GM19463 (cell line): ENCODE measurements around the gene KRTAP10-4.
"Not testable (repeated sequence)": the region's sequence is repeated elsewhere in the genome, so short reads cannot be mapped to it uniquely, and the experiment has no call there.

Experiments
- ATAC-seq: cut with Tn5 transposase; IDR thresholded peaks from one replicate; pipeline ENCODE4 v1.9.1; 2021; ENCODE audit warnings: mild to moderate bottlenecking, moderate library complexity; ENCODE audit not compliant: unreplicated experiment

Gene KRTAP10-4

DNA sequence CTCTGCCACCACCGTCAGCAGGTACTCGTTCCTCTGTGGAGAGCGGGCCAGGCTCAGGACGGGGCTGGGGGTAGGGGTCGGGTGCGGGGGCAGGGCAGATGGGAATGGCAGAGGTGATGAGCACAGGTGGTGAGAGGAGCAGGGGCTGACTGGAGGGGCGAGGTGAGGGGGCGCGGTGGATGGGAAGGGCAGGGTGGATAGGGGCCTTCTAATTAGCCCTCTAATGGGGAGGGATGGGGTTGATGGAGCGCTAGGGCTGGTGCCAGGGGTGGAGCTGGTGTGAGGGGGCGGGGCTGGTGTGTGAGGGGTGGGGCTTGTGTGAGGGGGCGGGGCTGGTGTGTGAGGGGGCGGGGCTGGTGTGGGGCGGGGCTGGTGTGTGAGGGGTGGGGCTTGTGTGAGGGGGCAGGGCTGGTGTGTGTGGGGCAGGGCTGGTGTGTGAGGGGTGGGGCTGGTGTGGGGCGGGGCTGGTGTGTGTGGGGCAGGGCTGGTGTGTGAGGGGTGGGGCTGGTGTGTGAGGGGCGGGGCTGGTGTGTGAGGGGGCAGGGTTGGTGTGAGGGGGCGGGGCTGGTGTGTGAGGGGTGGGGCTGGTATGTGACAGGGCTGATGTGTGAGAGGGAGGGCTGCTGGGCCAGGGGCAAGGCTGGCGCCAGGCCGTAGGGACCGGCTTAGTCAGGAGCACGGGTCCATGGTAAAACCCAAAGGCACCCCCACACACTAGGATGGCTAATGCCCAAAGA lies 39.5 kb upstream of the KRTAP10-4 start:
- no peak for ATAC-seq

DNA sequence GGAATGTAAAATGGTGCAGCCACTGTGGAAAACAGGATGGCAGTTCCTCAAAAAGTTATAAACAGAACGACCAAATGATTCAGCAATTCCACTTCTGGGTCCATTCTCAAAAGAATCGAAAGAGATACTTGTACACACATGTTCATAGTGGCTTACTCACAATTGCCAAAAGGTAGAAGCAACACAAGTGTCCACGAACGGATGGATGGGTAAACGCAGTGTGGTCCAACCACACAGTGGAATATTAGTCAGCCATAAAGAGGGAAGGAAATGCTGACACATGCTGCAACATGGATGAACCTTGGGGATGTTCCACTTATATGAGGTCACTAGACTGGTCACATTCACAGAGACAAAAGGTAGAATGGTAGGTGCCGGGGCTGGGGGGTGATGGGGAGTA lies 38.8 kb upstream of the KRTAP10-4 start:
- no peak for ATAC-seq

DNA sequence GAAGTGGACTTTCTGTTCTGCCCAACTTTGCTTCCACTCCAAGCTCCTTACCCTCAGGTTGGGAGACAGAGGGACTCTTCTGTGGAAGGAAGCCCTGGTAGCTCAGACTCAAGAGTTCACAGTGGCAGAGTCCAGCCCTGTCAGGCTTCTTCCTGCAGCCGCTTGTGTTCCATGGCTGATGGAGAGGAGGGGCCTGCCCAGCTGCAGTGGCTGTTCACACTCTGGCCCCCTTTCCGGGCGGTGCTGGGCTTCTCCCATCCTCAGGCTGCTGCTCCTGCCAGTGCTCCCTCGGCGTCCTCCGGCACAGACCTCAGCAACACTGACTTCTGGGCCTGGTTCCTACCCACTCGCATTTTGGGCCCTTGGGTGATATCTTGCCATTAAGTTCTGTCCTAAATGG lies 37.6 kb upstream of the KRTAP10-4 start:
- no peak for ATAC-seq

DNA sequence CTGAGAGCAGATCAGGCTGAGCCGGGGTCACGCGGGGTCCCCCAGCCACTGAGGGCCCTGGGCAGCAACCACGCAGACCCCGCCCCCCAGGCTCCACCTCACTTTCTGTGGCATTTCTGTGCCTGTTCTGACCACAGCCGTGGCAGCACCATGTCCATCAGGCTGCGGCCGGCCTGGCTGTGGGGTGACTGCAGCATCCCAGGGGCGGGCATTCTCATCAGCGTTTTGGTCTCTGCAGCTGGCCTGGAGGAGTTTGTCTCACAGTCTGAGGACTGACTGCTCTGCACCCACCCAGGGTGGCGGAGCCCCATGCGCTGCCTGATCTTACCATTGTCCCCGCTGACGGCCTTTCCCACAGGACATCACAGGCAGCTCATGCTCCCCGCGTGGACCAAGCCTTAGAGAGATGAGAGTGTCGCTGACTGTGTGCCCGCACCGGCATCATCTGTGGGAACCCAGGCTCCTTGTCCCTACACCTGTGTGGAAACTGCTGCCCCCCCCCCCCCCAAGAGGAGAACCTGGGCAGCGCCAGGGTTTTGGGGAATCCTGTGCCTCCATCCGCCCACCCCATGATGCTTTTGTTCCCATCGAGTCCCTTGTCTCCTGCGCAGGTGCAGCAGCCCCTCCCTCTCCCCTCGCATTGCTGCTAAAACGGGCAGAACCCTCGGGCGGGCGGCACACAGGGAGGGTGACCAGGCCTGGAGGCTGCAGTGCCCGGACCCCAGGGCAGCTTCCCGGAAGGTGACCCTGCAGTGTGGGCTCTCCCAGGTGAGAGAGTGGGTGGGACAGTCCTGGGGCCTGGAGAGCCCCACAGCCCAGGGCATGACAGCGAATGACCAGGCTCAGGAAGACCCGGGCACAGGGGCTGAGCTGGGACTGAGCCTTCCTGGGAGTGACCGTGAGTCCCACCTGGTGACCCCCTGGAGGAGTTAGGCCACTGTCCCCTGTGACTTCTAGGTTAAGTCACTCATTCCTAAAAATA lies 35.3 kb upstream of the KRTAP10-4 start:
- ATAC-seq: no peak

DNA sequence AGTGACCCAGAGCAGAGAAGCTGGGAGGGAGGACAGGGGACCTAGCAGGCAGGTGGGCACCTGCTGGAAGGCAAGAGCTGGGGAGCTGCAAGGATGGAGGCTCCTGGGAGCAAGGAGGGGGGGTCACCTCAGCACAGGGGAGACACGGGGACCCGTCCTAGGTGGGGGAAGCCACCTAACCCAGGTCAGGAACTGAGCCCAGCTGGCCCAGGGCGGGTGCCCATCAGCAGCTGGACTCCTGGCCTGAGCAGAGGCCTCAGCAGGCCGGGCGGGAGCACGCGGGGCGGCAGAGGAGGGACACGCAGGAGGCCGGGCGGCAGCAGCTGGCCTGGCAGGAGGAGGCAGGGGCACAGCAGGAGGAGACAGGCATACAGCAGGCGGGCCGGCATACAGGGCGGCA lies 34.5 kb upstream of the KRTAP10-4 start:
- ATAC-seq: no peak

DNA sequence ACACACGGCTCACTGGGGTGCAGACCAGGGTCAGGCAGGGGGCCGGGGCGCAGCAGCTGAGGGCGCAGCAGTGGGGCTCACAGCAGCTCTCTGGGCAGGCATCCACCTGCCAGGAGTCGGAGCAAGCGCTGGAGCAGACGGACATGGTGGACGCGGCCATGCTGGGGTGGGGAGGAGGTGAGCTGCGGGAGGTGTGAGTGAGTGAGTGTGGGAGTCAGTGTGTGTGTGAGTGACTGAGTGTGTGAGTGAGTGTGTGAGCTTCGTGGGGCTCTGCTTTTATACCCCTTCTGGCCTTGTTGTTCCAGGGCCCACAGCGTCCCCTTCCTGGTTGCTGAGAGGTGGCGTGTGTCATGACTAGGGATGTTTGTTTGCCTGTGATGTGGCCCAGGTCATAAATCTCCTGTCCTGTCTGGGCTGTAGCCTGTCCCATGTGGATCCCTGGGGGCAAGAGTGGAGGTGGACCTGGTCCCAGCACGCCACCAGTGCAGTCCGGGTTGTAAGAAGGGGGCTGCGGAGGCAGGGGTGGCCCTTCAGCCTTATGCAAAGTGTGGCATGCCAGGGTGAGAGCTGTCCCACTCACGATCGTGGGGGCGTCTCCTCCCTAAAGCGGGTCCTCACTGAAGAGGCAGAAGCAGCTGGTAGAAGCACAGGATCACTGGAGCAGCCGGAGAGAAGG lies 33.4 kb upstream of the KRTAP10-4 start, which contains the start of gene KRTAP10-1:
KRTAP10-1 (minus strand) TSS at position 205 of the 676 bp plus-strand sequence; CDS start at position 160, 45 bp downstream.
- no peak for ATAC-seq

DNA sequence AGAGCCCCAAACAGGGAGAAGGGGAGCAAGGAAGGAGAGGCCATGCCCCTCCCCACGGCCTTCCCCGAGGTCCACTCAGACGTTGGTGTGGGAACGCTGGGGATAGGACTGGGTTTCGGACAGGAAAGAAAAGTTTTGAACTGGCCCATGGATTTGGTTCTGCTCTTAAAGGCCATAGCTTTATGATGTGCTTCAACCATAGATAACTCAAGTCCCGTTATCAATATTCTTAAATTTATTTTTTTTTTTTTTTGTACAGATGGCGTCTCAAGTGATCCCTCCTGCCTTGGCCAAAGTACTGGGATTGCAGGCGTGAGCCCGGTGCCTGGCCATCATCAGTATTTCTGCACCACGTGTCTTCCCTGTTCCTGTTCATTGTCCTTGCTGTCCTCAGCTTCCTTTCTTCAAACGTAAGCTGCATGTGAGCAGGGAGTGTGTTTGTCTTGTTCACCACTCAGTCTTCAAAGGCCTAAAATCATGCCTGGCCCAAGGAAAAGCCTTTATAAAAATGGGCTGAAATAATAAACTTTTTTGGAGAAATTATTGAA lies 32.7 kb upstream of the KRTAP10-4 start:
- ATAC-seq: no peak

DNA sequence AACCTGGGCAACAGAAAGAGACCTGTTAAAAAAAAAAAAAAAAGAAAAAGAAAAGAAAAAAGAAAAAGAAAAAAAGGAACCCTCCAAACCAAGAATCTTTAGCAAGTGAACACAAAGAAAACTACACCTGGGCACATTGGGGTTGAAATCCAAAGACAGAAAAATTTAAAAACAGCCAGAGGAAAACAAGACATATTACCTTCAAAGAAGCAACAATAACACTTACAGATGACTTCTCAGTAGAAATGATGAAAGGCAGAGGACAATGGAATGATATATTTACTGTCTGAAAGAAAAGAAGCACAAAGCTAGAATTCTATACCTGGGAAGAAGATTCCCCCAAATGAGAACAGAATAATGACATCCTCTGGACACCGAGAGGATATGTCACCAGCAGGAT lies 30.8 kb upstream of the KRTAP10-4 start:
- ATAC-seq: no peak

DNA sequence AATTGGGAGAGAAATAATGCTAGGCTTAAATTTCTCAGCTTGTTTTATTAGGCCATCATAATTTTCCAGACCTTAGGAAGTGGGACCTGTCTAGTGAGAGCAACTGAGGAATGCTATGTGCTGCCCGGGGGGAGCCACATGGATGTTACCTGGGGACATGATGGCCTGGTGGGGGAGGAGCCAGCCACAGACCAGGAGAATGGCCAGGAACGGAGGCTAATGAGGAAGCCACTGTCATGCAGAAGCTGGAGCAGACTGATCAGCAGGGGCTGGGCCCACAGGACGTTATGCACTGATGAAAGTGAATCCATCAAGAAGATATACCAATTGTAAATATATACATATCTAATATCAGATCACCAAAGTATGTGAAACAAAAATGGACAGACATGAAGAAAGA lies 29.0 kb upstream of the KRTAP10-4 start:
- ATAC-seq: no peak

DNA sequence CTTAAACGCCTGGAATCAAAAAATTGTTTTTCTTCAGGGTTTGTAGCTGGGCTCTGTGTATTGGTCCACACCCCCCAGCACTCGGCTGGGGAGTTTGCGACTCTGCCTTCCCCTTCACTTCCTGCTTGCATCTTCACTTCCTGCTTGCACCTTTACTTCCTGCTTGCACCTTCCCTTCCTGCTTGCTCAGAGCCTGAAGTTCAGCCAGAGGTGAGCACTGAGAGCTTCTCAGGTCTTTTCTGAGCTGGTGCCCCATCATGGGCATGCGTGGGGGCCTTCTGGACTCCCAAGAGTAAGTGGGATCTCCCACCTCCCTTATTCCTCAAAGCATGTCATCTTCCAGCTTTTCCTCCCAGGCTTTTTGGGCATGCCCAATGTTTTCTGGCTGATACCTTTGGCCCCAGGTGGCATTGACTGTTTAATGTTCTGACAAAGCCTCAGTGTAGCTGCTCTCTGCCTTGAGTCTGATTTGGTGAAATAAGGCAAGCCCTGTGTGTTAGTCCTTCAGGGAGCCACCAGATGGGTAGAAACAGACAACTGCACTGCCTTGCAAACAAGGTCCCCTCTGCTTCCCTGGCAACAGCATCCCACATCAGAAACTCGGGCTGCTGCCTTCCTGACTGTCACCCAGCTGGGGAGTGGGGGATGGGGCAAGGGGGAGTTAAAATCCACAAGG lies 25.7 kb upstream of the KRTAP10-4 start:
- ATAC-seq: no peak

DNA sequence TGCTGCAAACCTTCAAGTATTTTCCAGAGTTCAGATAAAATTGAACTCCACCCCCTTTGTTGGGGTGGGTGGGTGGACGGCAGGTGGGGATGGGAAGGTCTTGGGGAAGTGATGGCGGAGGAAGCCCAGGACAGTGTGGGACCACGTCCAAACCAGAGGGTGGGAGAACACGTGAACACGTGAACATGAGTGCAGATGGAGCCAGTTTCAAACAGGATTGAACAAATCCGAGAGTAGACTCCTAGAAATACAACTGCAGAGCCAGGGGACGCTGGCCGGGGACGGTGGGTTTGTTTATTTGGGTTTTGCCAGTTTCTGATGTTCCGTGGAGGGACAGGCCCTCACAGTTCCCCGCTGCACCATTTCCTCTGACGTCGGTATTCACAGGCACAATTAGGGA lies 25.1 kb upstream of the KRTAP10-4 start:
- no peak for ATAC-seq

DNA sequence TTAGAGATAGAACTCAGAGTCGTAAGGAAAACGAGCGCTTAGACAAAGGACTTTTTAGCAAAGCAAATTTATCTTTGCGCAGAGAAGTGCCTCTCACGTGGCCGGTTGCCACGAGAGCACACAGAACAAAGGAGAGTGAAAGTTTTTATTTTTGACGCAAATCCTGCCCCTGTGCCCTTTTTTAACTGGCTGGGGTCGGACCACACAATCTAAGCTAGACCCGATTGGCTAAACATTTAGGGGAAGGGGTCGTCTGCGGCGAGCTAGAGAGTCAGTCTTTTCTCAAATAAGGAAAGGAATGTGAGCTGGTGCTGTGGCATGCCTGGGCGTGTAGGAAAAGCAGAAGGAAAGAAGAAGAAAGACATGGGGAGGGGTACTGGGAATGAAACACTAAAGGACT lies 24.6 kb upstream of the KRTAP10-4 start:
- no peak for ATAC-seq

DNA sequence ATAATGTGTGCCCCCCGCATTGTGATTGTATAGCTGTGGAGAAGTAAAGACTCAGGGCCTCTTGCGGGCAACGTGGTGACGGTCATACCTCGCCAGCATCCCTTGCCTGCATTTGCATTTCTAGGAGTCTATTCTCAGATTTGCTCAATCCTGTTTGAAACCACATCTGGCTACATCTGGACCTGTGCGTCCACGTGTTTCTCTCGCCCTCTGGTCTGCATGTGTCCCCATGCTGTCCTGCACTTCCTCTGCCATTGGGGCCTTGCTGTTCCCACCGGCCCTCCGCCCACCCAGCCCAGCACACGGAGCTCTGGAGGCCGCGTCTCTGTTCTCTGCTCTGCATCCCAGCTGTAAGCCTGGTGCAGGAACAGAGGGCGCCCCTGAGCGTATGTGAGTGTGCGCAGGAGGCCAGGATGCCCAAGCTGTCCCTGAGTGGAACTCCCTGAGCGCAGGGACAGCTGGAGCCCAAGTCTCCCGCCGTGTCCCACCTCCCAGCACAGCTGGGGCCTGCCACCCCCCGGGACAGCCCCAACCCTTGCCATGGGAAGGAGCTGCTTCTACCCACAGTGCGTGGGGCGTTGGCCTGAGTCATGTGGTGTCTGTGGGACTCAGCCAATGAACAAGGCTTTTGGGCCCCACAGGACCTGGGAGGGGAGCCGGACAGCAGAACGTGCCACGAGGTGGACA lies 23.9 kb upstream of the KRTAP10-4 start:
- no peak for ATAC-seq

DNA sequence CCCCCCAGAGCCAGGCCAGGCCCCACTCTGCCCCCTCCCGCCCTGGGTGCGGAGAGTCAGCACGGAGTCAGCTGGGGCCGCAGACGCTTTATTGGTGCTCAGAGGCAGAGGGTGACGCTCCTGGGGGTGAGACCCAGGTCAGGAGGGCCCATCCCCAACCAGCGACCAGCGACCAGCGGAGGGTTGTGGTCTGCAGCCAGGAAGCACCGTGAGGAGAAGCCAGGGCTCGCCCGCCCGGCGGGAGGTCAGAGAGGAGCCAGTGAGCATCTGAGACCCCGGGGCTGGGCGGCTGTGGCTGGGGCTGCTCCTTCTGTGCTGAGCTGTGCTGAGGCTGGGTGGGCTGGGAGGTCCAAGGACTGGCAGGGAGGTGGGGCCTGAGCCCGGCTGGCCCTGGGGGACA lies 23.2 kb upstream of the KRTAP10-4 start:
- not testable (repeated sequence) for ATAC-seq

DNA sequence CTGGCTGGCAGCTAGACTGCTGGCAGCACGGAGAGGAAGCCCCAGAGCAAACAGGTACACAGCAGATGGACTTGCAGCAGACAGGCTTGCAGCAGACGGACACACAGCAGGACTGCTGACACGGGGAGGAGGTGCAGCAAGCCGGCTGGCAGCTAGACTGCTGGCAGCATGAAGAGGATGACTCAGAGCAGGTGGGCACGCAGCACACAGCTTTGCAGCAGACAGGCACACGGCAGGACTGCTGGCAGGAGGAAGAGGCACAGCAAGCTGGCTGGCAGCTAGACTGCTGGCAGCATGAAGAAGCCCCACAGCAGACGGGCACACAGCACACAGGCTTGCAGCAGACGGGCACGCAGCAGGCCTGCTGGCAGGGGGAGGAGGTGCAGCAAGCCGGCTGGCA lies 22.7 kb upstream of the KRTAP10-4 start:
- ATAC-seq: no peak

DNA sequence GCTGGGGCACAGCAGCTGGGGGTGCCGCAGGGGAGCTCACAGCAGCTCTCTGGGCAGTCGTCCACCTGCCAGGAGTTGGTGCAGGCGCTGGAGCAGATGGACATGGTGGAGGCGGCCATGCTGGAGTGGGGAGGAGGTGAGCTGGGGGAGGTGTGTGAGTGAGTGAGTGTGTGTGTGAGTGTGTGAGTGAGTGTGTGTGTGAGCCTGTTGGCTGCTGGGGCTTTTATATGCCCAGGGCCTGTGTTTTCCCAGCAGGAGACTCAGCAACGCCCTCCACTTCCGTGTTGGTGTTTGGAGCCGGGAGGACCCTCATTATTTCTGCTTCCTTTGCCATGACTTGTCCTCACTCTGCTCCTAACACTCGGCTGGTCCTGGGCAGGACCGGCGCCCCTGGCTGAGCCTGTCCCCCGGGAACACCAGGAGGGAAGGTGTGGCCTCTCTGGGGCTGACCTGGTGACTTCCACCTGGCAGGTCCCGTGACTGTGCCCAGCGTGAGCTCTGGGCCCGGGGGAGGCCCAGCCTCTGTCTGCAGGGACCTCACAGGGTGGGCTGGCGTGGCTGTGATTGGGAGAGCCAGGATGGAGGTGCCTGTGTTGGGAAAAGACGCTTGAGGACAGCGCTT lies 22.1 kb upstream of the KRTAP10-4 start, which contains the start of gene KRTAP10-2:
KRTAP10-2 (minus strand) TSS at position 166 of the 622 bp plus-strand sequence; CDS start at position 119, 47 bp downstream.
- ATAC-seq: no peak

DNA sequence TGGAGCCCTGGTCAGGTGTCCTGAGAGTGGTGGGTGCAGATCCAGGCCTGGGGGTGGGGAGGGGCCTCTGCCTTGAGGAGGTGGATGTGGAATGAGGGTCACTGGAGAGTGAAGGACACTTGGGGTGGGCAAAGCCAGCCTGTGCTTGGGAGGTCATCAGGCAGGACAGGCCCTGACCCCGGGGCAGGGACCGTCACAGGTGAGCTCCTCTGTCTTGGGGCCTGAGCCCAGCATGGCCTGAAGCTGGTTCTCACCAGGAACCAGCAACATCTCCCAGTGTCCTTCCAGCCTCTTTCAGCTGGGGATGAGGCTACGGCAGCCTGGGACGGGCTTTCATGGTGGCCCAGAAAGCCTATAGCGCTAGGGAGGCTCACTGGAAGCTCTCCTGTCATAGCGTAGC lies 21.4 kb upstream of the KRTAP10-4 start:
- ATAC-seq: no peak

DNA sequence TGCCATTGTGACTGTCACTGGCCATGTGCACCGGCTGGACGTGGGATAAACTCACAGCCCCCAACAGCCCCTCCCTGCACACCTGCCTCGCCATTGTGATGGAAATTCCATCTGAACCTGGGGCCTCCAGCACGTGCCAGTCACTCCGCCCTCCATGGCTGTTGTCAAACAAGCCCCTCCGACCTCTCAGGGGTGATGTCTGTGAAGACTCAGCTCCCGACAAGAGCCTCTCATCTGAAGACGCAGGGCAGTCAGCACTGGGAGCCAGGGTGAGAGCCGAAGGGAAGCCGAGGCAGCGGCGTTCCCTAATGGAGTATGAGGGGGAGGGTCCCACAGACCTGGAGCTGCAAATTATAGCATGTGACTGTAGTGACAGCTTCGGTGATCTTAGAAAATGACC lies 20.8 kb upstream of the KRTAP10-4 start:
- ATAC-seq: no peak

DNA sequence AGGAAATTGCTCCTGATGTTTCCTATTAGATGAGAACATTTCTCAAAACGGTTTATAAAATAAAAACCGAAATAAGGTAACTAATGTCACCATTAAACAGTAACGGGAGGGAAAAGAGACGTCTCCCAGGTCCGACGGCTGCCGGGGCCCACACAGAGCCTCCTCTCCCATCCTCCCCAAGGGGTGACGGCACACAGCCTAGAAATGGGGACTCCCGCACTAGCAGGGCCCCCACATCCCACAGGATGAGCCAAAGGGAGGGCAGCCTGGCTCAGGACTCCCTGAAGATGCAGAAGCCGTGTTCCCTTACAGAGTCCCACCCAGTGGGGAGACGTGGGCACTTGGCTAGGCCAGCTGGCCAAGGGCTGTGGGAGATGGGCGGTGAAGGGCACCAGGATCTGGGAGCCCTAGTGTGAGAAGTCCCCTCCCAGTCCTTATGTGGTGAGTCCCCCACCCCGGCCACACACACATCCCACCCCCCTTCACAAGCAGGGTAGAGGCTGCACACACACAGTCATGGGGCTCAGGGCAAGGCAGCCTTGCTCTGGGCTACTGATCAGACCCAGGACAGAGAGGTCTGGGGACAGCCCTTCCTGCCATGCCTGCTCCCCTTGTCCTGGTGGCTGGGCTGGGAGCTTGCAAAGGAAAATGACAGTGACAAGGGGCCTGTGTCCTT lies 18.2 kb upstream of the KRTAP10-4 start:
- no peak for ATAC-seq
